Measurements from ENCODE around the gene TDG.

The TDG gene

DNA sequence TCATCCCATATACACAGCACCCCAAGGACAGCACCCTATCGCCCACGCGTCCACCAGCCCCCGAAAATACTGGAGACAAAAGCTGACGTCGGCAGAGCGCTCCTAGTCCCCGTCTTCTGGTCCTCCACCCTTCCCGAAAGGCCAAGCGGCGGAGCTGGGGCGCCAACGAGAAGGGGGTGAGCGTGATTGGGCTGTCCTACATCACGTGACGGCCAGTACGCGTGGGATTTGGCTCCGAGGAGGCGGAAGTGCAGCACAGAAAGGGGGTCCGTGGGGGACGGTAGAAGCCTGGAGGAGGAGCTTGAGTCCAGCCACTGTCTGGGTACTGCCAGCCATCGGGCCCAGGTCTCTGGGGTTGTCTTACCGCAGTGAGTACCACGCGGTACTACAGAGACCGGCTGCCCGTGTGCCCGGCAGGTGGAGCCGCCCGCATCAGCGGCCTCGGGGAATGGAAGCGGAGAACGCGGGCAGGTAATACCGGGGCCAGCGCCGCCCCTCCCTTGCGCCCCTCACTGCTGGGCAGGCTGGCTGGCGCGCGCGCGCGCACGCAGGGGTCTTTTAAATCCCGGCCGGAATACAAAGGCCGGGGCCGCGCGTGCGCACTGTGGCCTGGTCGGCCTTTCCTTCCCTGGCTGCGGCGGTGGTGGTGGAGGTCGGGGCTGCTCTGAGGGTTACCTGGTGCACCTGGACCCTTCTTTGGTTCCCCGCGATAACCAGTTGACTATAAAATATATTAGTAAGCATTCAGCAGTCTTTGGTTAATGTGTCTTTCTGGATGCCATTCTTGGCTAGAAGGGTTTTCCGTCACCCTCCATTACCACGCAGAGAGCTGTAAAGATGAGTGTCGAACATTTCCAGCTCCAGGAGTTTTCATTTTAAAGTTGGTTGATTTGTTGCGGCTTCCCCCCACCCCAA lies at the start of gene TDG:
Gene TDG, plus strand, starts transcription at position 283 of the 915 bp plus-strand sequence. Its CDS starts 166 bp downstream, at position 449.
- DNase-seq: peak; percentile 99

GRCh38 chr12:103917873-103918272 lies 47.8 kb upstream of the TDG start:
- no peak for DNase-seq

GRCh38 chr12:103924761-103925641 lies 40.7 kb upstream of the TDG start:
- DNase-seq: peak in 1 of 2 experiments; percentile 15

- DNase-seq: peak in 1 of 2 experiments; percentile 14
These were observed 37.0 kb upstream of the TDG start for GRCh38 chr12:103928682-103929045.

DNA sequence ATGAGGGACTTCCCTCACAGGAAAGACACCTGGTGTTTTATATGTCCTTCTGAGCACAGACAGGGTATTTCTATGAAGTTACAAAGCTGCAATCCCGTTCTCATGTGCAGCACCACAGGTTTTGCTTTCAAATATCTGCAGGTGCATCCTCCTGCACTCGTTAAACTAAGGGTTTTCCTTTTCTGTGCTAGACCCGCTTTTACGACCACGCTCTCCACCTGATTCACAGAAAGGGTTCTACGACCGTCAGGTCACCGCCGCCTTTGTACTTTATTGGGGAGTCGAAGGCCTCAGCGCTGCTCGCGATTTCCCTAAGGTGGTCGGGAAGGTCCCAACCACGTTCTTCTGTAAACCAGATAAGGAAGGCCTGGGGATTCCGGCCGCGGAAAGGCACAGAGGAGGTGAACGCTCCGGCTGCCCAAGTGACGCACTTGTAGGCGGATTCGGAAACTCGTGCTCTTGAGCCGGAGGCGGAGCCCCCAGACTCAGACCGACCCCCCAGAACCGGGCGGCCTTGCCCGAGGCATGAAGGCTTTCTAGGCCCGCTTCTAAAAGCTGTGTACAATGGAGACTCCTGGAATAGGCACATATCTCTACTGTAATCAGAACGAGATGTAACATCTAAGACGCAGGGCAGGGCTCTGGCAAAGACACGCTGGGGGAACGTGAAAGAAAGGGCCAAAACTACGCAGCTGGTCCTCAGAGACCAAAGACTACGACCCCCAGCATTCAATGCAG lies 36.5 kb upstream of the TDG start:
- DNase-seq: peak; percentile 90 to 95

DNA sequence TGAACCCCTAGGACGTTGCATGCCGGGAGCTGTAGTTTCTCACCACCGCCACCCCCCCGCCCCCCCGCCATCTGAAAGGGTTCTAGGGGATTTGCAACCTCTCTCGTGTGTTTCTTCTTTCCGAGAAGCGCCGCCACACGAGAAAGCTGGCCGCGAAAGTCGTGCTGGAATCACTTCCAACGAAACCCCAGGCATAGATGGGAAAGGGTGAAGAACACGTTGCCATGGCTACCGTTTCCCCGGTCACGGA lies 36.0 kb upstream of the TDG start:
- DNase-seq: no peak

GRCh38 chr12:103930034-103930786 lies 35.5 kb upstream of the TDG start, which contains the start of gene HSP90B1:
TSS of gene HSP90B1 (plus strand) at chr12:103930410. CDS start at chr12:103930516, 106 bp downstream.
- DNase-seq: peak; percentile 100

DNA sequence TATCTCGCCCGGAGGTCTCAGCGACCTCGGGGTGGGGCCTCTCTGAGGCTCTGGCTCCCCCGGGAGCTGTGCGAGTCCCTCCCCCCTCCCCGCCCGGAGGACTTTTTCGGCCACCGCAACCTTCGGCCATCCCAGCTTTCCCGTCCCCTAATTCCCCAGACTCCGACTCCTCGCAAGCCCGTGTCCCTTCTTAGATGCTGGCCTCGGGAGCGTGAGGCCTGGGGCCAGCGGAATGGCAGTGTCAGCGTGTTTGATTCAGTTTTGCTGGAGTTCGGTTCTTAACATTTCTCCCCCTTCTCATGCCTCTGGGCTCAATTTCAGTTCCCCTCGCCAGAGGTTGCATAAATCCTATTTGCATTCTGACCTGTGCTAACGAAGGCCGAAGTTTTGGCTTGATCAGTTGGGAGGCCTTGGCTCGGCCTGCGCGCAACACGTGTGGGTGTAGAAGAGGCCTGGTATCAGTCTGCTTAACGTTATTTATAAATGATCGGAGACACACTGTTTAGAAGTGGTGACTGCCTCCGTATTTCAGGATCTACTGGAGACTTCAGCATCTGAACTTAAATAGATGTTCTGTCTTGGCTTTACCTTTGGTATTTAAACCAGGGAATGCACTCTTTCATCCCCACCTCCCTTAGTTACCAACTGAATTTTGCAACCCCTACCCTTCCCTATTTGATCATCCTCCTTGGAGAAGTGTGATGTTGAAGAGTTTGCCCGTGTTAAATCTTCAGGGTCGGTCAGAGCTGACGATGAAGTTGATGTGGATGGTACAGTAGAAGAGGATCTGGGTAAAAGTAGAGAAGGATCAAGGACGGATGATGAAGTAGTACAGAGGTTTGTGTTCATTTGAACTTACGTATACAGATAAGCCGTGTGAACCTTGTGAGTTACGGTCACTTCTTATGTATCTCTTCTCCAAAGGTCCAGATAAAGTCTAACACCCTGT lies 34.6 kb upstream of the TDG start:
- peak in 1 of 2 experiments; percentile 13 for DNase-seq

DNA sequence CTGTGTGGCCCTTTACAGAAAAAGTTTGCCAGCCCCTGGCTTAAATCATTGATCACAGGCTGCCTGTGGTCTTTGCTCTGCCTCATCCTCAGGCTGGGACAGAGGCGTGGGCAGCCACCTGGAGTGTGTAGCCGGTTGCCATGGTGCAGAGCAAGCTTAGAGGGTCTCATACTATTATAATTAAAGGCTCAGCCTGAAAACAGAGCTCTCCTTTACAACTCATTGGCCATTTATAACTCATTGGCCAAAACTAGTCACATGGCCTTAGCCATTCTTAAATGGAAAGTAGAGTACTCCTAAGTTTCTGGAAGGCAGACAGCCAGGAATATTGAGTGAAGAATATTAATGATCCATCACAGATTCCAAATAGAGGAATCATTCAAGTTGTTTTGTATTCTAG lies 32.4 kb upstream of the TDG start:
- no peak for DNase-seq

- no peak for DNase-seq
These were observed 29.0 kb upstream of the TDG start for GRCh38 chr12:103936679-103937078.

DNA sequence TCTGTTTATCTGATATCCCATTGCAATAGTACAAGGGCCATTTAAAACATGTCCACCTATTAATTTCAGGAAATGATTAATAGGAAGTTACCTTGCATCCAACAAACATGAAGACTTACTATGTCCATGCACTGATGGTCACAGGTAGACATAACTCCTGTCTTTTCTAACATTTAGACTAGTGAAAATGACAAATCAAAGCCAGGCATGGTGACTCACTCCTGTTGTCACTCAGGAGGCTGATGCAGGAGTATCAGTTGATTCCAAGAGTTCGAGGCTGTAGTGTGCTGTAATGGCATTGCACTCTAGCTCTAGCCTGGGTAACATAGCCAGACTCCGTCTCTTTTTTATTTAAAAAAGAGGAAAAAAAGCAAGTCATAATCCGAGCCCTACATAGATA lies 20.7 kb upstream of the TDG start:
- no peak for DNase-seq

- no peak for DNase-seq
These were observed 17.7 kb upstream of the TDG start for GRCh38 chr12:103947871-103948555.

DNA sequence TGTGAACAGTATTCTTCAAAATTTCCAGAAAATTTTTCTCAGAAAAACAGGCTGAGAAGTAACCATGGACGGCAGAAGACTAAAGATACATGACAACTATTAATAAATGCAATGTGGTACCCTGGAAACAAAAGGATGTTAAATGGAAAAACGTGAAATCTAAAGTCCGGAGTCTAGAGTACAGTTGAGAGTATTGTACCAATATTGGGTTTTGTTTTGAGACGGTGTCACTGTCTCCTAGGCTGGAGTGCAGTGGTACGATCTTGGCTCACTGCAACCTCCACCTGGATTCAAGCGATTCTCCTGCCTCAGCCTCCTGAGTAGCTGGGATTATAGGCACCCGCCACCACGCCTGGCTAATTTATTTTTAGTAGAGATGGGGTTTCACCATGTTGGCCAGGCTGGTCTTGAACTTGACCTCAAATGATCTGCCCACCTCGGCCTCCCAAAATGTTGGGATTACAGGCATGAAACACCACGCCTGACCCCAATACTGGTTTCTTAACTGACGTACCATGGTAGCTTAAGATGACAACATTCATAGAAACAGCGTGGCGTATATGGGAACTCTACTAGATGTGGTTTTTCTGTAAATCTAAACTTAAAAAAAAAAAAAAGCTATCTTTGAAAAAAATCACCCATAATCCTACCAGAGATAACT lies 16.8 kb upstream of the TDG start:
- no peak for DNase-seq

- no peak for DNase-seq
These were observed 13.2 kb upstream of the TDG start for GRCh38 chr12:103952497-103952896.

DNA sequence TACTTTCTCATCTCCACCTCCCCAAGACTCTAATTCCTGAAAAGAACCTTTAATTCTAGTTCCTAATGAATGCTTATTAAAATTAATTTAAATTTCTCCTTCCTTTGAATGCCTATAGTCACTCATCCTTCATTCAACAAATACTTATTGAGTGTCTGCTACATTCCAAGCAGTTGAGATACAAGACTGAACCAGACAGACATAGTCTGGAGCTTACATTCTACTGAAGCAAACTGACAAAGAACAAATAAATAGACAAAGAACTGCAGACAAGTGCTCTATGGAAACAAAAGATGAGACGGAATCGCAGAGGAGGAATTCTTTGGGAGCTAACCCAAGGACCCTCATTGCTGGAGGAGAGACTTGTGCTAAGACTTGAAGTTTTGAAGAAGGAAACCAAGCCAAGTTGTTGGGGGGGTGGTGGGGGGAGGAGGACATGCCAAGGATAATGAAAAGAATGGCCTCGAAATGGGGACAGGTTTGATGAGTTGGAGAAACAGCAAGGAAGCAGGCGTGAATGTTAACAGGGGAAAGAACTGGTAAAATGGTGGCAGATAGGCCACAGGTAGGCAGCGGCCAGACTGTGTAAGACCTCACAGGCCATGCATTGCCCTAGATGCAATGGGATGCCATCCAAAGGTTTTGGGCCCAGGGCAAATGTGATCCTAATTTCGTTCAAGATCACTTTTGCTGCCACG lies 9.7 kb upstream of the TDG start:
- peak in 1 of 2 experiments; percentile 41 for DNase-seq

GRCh38 chr12:103956509-103957027 lies 9.1 kb upstream of the TDG start:
- DNase-seq: peak in 1 of 2 experiments; percentile 41

DNA sequence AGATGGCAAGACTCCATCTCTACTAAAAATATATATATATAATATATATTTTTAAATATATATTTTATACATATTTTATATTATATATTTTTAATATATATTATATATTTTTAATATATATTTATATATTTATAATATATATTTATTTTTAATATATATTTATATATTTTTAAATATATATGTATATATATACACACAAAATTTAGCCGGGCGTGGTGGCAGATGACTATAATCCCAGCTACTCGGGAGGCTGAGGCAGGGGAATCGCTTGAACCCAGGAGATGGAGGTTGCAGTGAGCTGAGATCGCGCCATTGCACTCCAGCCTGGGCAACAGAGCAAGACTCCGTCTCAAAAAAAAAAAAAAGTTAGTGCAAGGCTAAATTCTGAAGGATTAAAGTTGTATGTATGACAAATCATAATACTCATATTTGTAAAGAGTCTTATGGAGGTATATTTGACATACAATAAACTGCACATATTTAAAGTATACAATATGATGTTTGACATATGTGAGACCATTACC lies 7.7 kb upstream of the TDG start:
- DNase-seq: no peak

GRCh38 chr12:103958621-103959020 lies 7.1 kb upstream of the TDG start:
- DNase-seq: no peak
